DND-41 (cell line): ENCODE measurements around the gene VCL.

Experiments
- EZH2 ChIP-seq: IDR thresholded peaks from 3 replicates; pipeline ENCODE4 v1.6.1; 2012; ENCODE audit warnings: borderline replicate concordance, low read depth, mild to moderate bottlenecking, moderate library complexity, low read length, inconsistent platforms; ENCODE audit not compliant: severe bottlenecking
- TF ChIP-seq, protein P1 (sequence below): IDR thresholded peaks from 2 replicates; pipeline ENCODE4 v1.5.1; 2012; ENCODE audit warnings: borderline replicate concordance, low read length, moderate library complexity, mild to moderate bottlenecking; ENCODE audit not compliant: poor library complexity, severe bottlenecking; ENCODE audit errors: extremely low read depth

DNA sequence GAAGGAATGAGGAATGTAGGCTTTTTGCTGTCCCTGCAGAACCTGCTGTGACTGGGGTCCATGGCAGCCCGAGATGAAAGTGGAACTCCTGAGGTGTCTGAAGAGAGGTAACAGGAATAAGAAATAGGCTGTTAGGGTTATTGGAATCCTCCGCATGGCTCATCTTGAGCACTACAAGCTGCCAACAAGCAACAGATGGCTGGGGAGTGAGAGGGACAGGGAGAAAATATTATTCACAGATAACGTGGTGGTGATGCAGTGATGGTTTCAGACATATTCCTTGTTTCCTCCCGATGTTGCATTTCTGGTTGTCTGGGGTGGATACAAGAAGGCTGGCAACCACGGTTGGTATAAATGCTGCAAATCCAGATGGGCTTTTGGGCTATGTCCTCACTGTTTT lies 106.6 kb downstream of the VCL start:
- TF ChIP-seq, protein P1, sequence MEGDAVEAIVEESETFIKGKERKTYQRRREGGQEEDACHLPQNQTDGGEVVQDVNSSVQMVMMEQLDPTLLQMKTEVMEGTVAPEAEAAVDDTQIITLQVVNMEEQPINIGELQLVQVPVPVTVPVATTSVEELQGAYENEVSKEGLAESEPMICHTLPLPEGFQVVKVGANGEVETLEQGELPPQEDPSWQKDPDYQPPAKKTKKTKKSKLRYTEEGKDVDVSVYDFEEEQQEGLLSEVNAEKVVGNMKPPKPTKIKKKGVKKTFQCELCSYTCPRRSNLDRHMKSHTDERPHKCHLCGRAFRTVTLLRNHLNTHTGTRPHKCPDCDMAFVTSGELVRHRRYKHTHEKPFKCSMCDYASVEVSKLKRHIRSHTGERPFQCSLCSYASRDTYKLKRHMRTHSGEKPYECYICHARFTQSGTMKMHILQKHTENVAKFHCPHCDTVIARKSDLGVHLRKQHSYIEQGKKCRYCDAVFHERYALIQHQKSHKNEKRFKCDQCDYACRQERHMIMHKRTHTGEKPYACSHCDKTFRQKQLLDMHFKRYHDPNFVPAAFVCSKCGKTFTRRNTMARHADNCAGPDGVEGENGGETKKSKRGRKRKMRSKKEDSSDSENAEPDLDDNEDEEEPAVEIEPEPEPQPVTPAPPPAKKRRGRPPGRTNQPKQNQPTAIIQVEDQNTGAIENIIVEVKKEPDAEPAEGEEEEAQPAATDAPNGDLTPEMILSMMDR = no peak
- no peak for TF ChIP-seq EZH2
